Germinal center (tissue), 1 donor: ENCODE results near the gene PRDM12.

Experiments
- DNase-seq: peaks from one replicate; pipeline ENCODE4 v3.0.0; 2012; ENCODE audit warnings: mixed read lengths, low spot score

PRDM12 gene

GRCh38 chr9:130728721-130729120, 64.3 kb downstream of the PRDM12 start:
- no peak for DNase-seq

- no peak for DNase-seq
Measured at GRCh38 chr9:130729145-130729544, 64.8 kb downstream of the PRDM12 start.

GRCh38 chr9:130731355-130731754, 67.0 kb downstream of the PRDM12 start:
- no peak for DNase-seq

GRCh38 chr9:130732136-130732535, 67.7 kb downstream of the PRDM12 start:
- DNase-seq = no peak
